Spleen (tissue), 13 donors: ENCODE measurements around the gene MCRIP1. TPM values are rescaled to one million over a fixed set of nuclear protein-coding genes. Genes with fewer than 3 reads are reported as not detected.
A peak's percentile ranks its signal among the peaks of the same experiment; 100 is the strongest.

Source experiments
- DNase-seq: peaks from one replicate; pipeline ENCODE4 v3.0.0-alpha.2; 2020
- H3K27ac ChIP-seq, 8 donors: fragments of 200-600 bp; sonication (generic) in 7 of 8; 1 replicate in 4 of 8; 2 replicates in 4 of 8; pipeline versions ENCODE4 v1.5.0 to v1.8.0; 2016 to 2021; ENCODE audit warnings: inconsistent platforms in 4 of 8, mild to moderate bottlenecking in 4 of 8, moderate library complexity in 1 of 8
- H3K27me3 ChIP-seq, 7 donors: fragments of 200-600 bp; sonication (generic) in 6 of 7; replicated peaks in 1 of 7; 1 replicate in 4 of 7; 2 replicates in 3 of 7; pipeline versions ENCODE4 v1.5.0 to v1.8.0; 2016 to 2021; ENCODE audit warnings: inconsistent platforms in 3 of 7, mild to moderate bottlenecking in 1 of 7
- H3K36me3 ChIP-seq, 6 donors: fragments of 200-600 bp; sonication (generic) in 5 of 6; 1 replicate in 4 of 6; 2 replicates in 2 of 6; pipeline versions ENCODE4 v1.5.0 to v1.8.0; 2016 to 2021; ENCODE audit warnings: inconsistent platforms in 2 of 6
- H3K4me1 ChIP-seq, 6 donors: fragments of 200-600 bp; sonication (generic) in 5 of 6; 1 replicate in 3 of 6; 2 replicates in 3 of 6; pipeline versions ENCODE4 v1.5.0 to v1.8.0; 2016 to 2021; ENCODE audit warnings: inconsistent platforms in 3 of 6
- H3K4me3 ChIP-seq, 8 donors: fragments of 200-600 bp; sonication (generic) in 7 of 8; 1 replicate in 4 of 8; 2 replicates in 4 of 8; pipeline versions ENCODE4 v1.5.0 to v1.8.0; 2016 to 2021; ENCODE audit warnings: inconsistent platforms in 4 of 8, mild to moderate bottlenecking in 4 of 8, moderate library complexity in 2 of 8
- H3K9me3 ChIP-seq, 8 donors: fragments of 200-600 bp; sonication (generic) in 7 of 8; 1 replicate in 4 of 8; 2 replicates in 4 of 8; pipeline versions ENCODE4 v1.5.0 to v1.8.0; 2016 to 2021; ENCODE audit warnings: inconsistent platforms in 4 of 8
- POLR2A ChIP-seq, 3 donors: fragments of 450-650 bp; IDR thresholded peaks; one replicate each; pipeline ENCODE4 v1.5.1; 2017; ENCODE audit warnings: antibody characterized with exemption in 3 of 3, mild to moderate bottlenecking in 1 of 3
- POLR2AphosphoS5 ChIP-seq, 3 donors: sonication (generic); formaldehyde crosslinking; IDR thresholded peaks; one replicate each; pipeline ENCODE4 v1.5.1; 2017; ENCODE audit warnings: antibody characterized with exemption in 3 of 3
- WGBS, 5 donors: extraction: QIAGEN DNeasy Blood & Tissue Kit in 3 of 5; methylation state at CpG; one replicate each; pipeline versions ENCODE4 v1.1.5 to v1.1.7; 2013 to 2018; 5-methylcytosine and 5-hydroxymethylcytosine counted together
- intact Hi-C: fragments of 100-400 bp; cut with DNase I; formaldehyde crosslinking; loops from one replicate; pipeline ENCODE4 v1.15.0; 2023; ENCODE audit warnings: low total_unique reads
- long read RNA-seq, 2 donors: transcript quantifications; one replicate each; lab custom pipeline, GENCODE V29; 2026
- polyA plus RNA-seq, 3 donors: library from polyadenylated mRNA; stranded (reverse); fragments of 200-250 nt; gene quantifications; one replicate each; pipeline ENCODE4 v1.2.1, GENCODE V29; 2013
- total RNA-seq, 7 donors: library from RNA; depleted of rRNA in 3 of 7; stranded (reverse); fragments of >200 nt in 3 of 7; fragmentation: NEBNext Ultra II Directional in 4 of 7; extraction: Animal tissue kit (Norgen Biotek cat#: 25700) in 4 of 7; gene quantifications; one replicate each; pipeline versions ENCODE4 v1.1.0 to v1.2.1, GENCODE V29; 2016 to 2021
- TF ChIP-seq, protein P1 (sequence below), 11 experiments: fragments of 200-600 bp in 7 of 11; fragments of 450-650 bp in 4 of 11; sonication (generic) in 4 of 11; IDR thresholded peaks in 8 of 11; conservative IDR thresholded peaks in 3 of 11; 1 replicate in 7 of 11; 2 replicates in 4 of 11; pipeline versions ENCODE4 v1.4.0 to v1.8.0; 2016 to 2021; ENCODE audit warnings: antibody characterized with exemption in 11 of 11, inconsistent platforms in 4 of 11, mild to moderate bottlenecking in 1 of 11
- donor health status: healthy with polysubstance abuse.
- donor health status: DM: no; HTN: no; CAD: no; lungs with moderate emphysema.
- donor health status: DM: no; HTN: no; CAD: no.
- donor health status: Bipolar disorder and iron deficiency.
- donor health status: healthy.
- donor health status: DM: no; HTN: no; CAD: no.
- donor health status: DM: yes; HTN: yes; CAD: no.

The MCRIP1 gene, protein sequence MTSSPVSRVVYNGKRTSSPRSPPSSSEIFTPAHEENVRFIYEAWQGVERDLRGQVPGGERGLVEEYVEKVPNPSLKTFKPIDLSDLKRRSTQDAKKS
- total RNA-seq (10 to 100 TPM; 47.5 to 71.3 (median 52.6) TPM), polyA plus RNA-seq (100 to 1,000 TPM in 2 of 3 donors, 10 to 100 TPM in 1; 75.9 to 182 (median 111) TPM)
- long read RNA-seq, donor 1, transcript MCRIP1-203 (6 exons, 925 nt), result minor isoform, 11 of 63 reads
- long read RNA-seq, donor 1, transcript MCRIP1-201 (5 exons, 1,209 nt), result major isoform, 39 of 63 reads
- long read RNA-seq, donor 1, transcript MCRIP1-207 (4 exons, 2,775 nt), result minor isoform, 7 of 63 reads
- long read RNA-seq, donor 1, partial matches to known transcripts, result 0 of 63 reads
- long read RNA-seq, donor 1, other reads (novel, unspliced or antisense), result 0 of 63 reads
- long read RNA-seq, donor 2, transcript MCRIP1-203 (6 exons, 925 nt), result minor isoform, 6 of 40 reads
- long read RNA-seq, donor 2, transcript MCRIP1-201 (5 exons, 1,209 nt), result major isoform, 28 of 40 reads
- long read RNA-seq, donor 2, partial matches to known transcripts, result 0 of 40 reads
- long read RNA-seq, donor 2, other reads (novel, unspliced or antisense), result 0 of 40 reads

DNA sequence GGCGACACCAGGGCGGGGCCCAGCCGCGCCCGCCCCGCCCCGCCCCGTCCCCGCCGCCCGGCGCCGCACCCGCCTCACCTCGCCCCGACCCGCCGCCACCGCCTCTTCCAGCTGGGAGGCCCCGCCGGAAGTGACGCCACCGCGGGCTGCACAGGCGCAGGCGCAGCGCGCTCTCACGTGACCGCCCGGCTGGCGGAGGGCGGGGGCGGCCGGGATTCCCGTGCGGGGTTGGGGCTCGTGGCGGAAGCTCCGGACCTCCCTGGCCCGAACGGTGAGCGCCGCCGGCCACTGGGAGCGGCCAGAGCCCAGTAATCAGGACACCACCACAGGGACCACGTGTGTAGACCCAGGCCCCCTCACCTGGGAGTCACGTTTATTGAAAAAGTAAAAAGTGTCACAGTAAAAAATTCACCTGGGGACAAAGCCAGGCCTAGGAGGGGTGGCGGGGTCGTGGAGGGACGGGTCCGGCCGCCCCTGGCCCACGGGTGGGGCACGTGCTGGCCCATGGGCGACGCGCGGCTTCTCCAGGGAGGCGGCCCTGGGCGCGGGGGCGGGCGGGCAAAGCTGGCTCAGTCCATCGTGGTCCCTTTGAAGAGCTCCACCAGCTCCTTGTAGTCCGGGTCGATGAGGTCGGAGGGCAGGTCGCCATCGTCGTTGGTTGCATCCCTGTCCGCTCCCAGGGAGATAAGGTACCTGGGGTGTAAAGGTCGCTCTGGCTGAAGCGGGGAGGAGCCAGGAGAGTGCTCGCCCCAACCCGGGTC is at the start of gene MCRIP1:
Gene MCRIP1 (minus strand): TSS at position 132 of the 761 bp plus-strand sequence. CDS start 8,785 bp downstream, outside the sequence.
- no peaks in the 10 kb centered on the region for H3K27me3 ChIP-seq
- H3K9me3 ChIP-seq, result no peaks in the 10 kb centered on the region
- H3K4me1 ChIP-seq, result peaks cover 17 to 75% (median 43%) of the 10 kb centered on the region in 6 donors
- H3K36me3 ChIP-seq, result peaks cover 0 to 8% (median 0%) of the 10 kb centered on the region in 6 donors
- H3K4me3 ChIP-seq, result peak within 1 kb of the TSS; percentile 74 to 93 (median 84)
- TF ChIP-seq POLR2AphosphoS5 (IDR thresholded peaks at IDR 0.05) (peak; percentile 97), POLR2A (IDR thresholded peaks at IDR 0.05) (peak in 1 of 3 donors; percentile 73)
- TF ChIP-seq, protein P1, sequence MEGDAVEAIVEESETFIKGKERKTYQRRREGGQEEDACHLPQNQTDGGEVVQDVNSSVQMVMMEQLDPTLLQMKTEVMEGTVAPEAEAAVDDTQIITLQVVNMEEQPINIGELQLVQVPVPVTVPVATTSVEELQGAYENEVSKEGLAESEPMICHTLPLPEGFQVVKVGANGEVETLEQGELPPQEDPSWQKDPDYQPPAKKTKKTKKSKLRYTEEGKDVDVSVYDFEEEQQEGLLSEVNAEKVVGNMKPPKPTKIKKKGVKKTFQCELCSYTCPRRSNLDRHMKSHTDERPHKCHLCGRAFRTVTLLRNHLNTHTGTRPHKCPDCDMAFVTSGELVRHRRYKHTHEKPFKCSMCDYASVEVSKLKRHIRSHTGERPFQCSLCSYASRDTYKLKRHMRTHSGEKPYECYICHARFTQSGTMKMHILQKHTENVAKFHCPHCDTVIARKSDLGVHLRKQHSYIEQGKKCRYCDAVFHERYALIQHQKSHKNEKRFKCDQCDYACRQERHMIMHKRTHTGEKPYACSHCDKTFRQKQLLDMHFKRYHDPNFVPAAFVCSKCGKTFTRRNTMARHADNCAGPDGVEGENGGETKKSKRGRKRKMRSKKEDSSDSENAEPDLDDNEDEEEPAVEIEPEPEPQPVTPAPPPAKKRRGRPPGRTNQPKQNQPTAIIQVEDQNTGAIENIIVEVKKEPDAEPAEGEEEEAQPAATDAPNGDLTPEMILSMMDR (IDR thresholded peaks at IDR 0.05 in 8 of 11, conservative IDR thresholded peaks at IDR 0.05 in 3 of 11), result no peak
- peak; percentile 98 for DNase-seq
- WGBS, 5 donors, result 0 to 5% (median 4%) methylated on average over 26 to 76 of the region's 76 CpGs
- H3K27ac ChIP-seq, result peak within 1 kb of the TSS; percentile 72 to 96 (median 93)
- intact Hi-C loops, result no loop called here

DNA sequence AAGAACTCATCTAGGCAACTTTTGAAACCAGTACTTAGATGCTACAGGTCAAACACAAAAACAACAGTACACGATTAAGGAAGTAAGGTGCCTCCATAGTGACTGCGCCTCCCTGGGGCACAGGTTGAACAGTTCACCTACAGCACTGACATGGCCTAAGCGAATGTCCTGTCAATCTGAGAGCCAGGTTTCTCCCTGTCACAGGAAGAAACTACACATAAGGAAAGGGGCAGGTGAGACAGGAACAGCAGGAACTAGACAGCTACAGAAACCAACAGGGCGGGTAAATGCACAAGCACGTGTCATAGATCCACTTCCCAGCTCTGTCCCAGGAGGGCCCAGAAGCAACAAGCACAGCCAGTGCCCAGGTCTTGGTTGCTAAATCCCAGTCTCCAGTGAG is 46.0 kb upstream of the MCRIP1 start:
- Histone ChIP-seq H3K36me3 (peaks cover 0 to 66% (median 17%) of the 10 kb centered on the region in 6 donors), H3K27me3 (no peaks in the 10 kb centered on the region), H3K4me3 (no peak overlapping the region), H3K27ac (no peak overlapping the region), H3K4me1 (no peaks in the 10 kb centered on the region), H3K9me3 (no peaks in the 10 kb centered on the region)
- 87 to 94% (median 88%) methylated on average over 5 of the region's 5 CpGs for WGBS, 5 donors
- intact Hi-C loops, result no loop called here
- TF ChIP-seq, protein P1 (IDR thresholded peaks at IDR 0.05 in 8 of 11, conservative IDR thresholded peaks at IDR 0.05 in 3 of 11), result no peak
- TF ChIP-seq POLR2AphosphoS5 (IDR thresholded peaks at IDR 0.05), result no peak
- no peak for TF ChIP-seq POLR2A (IDR thresholded peaks at IDR 0.05)
- no peak for DNase-seq

DNA sequence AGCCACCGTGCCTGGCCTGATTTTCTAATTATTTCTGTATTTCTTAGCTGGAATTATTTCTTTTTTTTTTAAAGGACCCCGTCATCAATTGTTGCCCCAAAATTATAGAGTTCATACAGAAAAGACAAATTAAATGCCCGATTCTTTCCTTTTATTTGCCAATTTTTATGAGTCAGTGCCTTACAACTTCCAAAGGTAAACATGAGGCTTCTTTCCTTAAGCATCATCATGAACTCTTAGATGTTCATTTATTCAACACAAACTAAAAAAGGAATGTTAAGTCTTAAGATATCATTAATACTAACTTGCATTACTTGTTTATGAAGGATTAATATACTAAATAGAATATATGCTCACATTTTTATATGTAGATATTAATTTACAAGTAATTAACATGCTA is 45.2 kb upstream of the MCRIP1 start:
- no peak overlapping the region for H3K27ac ChIP-seq
- H3K36me3 ChIP-seq, result peaks cover 0 to 57% (median 13%) of the 10 kb centered on the region in 6 donors
- TF ChIP-seq POLR2AphosphoS5 (IDR thresholded peaks at IDR 0.05) (no peak), POLR2A (IDR thresholded peaks at IDR 0.05) (no peak)
- TF ChIP-seq, protein P1 (IDR thresholded peaks at IDR 0.05 in 8 of 11, conservative IDR thresholded peaks at IDR 0.05 in 3 of 11), result no peak
- H3K27me3 ChIP-seq, result no peaks in the 10 kb centered on the region
- 93 to 97% (median 97%) methylated on average over 3 of the region's 3 CpGs for WGBS, 5 donors
- no peaks in the 10 kb centered on the region for H3K9me3 ChIP-seq
- H3K4me1 ChIP-seq, result peaks cover 0 to 7% (median 2%) of the 10 kb centered on the region in 6 donors
- intact Hi-C loops, result no loop called here
- no peak for DNase-seq
- H3K4me3 ChIP-seq, result no peak overlapping the region
